GM18951 (cell line): Measurements from ENCODE around the gene GUCY2D.

Experiments used
- POLR2A ChIP-seq: IDR thresholded peaks from 4 replicates; pipeline ENCODE4 v1.6.1; 2011; ENCODE audit warnings: mild to moderate bottlenecking; ENCODE audit not compliant: insufficient read length, insufficient read depth; ENCODE audit errors: extremely low read depth
- in situ Hi-C: fragments of 300-500 bp; cut with MboI; formaldehyde crosslinking; loops from one replicate; pipeline ENCODE4 v1.12.0; 2022; ENCODE audit warnings: low sequenced_read_pairs, mixed read lengths, inconsistent platforms; ENCODE audit not compliant: unreplicated experiment

The GUCY2D gene

DNA sequence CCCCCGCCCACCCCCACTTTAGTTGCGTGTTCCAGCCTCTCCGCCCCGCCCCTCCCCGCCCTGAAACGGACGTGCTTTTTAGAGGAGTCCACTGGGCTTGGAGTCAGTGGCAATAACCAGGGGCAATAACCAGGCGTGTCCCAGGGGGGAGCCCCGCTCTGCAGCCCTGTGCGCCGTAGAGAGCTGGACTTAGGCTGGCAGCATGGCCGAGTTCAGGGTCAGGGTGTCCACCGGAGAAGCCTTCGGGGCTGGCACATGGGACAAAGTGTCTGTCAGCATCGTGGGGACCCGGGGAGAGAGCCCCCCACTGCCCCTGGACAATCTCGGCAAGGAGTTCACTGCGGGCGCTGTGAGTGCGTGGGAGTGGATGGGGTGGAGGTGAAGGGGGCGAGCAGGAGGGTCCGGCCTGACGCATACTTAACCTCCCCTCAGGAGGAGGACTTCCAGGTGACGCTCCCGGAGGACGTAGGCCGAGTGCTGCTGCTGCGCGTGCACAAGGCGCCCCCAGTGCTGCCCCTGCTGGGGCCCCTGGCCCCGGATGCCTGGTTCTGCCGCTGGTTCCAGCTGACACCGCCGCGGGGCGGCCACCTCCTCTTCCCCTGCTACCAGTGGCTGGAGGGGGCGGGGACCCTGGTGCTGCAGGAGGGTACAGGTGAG lies 36.7 kb downstream of the GUCY2D start, which contains the start of gene ALOX15B:
TSS of gene ALOX15B (plus strand) at position 106 of the 657 bp plus-strand sequence. CDS start at position 203, 97 bp downstream.
- TF ChIP-seq POLR2A = no peak
- in situ Hi-C loops = no loop called here

DNA sequence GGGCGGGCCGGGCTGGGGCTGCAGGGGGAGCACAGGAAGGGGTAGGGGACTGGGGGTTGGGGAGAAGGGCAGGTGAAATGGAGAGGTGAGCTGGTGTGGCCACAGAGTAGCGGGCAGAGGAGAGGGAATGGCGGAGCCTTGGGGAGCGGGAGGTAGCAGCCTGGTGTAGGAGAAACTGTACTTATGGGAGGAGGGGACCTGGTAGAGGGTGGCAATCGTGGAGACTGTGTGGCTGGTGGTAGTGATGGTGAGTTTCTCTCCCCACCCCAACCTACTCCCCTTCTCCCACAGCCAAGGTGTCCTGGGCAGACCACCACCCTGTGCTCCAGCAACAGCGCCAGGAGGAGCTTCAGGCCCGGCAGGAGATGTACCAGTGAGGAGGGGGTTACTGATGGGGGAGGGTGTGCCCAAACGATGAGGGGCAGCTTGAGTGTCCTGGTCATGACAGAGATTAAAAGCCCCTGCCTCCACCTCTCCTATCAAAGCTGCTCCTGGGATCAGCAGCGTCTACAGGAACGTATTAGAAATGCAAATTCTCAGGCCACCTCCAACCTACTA lies 37.3 kb downstream of the GUCY2D start:
- in situ Hi-C loops = no loop called here
- no peak for TF ChIP-seq POLR2A

DNA sequence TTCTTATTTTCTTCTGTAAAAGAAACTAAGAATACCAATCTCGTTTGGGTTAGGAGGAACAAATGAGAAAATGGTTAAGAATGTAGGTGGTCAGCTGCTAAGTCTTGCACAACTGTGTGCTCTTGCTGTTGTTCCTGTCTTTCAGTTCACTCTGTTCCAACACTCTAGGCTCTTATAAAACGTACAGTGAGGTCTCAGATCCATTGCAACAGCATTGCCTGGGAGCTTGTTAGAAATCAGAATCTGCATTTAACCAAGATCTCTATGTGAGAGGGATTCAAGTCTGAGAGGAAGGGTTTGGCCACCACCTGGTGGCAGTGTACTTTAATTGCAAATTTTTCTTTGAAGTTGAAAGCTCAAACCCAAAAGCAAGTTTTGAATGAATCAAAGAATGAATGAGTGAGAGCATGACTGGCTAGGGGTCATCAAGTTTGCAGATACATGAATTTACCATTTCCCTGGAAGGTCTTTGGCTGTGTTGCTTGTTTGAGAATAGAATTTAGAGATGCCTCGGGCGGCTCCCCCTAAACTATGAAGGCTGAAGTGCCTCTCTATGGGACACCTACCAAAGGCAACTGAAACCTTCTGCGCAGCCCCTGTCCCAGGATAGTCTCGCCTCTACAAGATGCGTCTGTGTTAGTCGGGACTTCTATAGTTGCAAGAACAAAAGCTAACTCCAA lies 39.0 kb downstream of the GUCY2D start:
- TF ChIP-seq POLR2A = no peak
- in situ Hi-C loops = no loop called here

DNA sequence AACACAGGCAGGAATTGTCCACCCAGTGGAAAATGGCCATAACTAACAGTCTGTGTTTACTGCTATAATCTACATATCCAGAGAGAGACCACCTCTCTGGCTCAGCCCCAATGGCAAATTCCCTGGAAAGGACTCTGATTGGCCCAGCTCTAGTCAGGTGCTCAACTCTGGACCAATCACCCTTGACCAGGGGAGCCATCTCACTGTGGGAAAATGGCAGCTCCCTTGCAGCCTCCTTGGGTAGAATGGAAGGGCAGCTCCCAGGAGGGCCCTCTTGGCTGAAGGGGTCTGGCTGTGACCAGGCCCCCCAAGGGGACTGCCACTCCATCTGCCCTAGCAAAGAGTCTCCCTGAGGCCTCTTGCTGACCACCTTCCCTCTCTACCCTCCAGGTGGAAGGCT lies 39.6 kb downstream of the GUCY2D start:
- no peak for TF ChIP-seq POLR2A

DNA sequence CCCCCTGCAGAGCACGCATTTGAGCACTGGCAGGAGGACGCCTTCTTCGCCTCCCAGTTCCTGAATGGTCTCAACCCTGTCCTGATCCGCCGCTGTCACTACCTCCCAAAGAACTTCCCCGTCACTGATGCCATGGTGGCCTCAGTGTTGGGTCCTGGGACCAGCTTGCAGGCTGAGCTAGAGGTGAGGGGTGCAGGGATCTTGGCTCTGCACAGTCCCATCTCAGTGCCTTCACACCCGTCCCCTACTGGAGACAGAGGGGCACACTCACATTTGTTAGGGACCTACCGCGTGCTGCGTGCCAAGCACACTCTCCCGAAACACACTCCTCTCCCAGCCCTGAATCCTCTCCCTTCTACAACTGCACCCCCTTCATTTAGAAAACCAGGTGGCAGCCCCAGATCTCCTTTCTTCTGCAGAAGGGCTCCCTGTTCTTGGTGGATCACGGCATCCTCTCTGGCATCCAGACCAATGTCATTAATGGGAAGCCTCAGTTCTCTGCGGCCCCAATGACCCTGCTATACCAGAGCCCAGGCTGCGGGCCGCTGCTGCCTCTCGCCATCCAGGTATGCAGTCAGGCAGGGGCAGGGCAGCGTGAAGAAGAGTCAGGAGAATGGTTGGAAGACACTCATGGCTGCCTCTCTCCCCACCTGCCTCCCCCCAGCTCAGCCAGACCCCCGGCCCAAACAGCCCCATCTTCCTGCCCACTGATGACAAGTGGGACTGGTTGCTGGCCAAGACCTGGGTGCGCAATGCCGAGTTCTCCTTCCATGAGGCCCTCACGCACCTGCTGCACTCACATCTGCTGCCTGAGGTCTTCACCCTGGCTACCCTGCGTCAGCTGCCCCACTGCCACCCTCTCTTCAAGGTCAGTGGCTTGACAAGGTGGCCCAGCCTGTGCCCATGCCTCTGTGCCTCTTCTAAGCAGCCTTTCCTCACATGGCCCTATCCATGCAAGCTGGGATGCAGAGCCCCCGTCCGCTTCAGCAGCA lies 42.7 kb downstream of the GUCY2D start:
- no peak for TF ChIP-seq POLR2A
- in situ Hi-C loops = no loop called here

More for the DNA sequence above, 39.6 kb downstream of the GUCY2D start:
- in situ Hi-C loops = no loop called here

DNA sequence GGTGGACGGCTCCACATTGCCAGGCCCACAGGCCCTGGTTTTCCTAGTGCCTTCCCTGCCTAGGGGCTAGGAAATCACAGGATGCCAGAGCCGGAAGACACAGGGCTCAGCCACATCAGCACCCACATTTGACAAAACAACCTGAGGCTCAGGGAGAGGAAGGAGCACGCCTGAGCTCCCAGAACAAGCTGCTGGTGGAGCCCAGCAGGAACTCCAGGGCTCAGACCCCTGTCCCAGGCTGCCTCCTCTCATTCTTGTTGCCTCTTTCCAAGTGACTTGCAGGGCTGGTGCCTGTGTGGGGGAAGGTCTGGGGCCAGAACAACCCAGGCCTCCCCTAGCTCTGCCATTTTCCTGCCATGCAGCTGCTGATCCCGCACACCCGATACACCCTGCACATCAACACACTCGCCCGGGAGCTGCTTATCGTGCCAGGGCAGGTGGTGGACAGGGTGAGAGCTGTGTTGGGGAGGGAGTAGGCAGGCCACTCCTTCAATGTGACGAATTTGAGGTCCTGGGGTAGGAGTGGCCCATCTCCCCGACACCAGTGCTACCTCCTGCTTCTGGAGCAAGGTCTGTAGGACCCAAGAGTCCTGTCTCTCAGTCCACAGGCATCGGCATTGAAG lies 44.0 kb downstream of the GUCY2D start:
- in situ Hi-C loops = no loop called here
- TF ChIP-seq POLR2A = no peak

DNA sequence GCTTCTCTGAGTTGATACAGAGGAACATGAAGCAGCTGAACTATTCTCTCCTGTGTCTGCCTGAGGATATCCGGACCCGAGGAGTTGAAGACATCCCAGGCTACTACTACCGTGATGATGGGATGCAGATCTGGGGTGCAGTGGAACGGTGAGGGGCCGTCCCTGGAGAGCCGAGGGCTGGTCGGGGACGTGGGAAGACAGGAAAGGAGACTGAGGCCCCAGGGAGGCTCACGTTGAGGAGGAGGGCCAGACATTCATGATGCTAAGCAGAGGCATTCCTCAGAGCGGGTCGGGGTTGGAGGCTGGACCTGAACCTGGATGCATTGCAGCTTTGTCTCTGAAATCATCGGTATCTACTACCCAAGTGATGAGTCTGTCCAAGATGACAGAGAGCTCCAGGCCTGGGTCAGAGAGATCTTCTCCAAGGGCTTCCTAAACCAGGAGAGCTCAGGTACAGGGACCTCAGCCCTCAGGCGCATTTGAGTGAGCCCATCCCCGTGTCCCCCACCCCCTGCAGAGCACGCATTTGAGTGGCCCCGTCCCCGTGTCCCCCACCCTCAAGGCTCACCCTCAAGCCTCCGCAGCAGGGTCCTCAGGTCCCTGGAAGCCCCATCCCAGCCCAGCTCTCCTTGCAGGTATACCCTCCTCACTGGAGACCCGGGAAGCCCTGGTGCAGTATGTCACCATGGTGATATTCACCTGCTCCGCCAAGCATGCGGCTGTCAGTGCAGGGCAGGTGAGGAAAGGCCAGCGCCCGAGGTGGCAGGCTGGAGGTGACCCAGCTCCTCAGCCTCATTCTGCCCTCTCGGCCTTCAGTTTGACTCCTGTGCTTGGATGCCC lies 44.7 kb downstream of the GUCY2D start:
- TF ChIP-seq POLR2A = no peak

DNA sequence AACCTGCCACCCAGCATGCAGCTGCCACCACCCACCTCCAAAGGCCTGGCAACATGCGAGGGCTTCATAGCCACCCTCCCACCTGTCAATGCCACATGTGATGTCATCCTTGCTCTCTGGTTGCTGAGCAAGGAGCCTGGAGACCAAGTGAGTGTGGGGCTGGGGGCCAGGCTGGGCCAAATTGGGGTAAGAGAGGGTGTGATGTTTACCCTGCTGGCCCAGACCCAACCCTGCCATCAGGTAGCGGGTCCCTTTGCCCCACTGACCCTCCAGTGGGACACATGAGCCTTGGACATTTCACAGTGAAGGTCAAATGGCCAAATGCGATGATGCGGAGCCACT lies 45.3 kb downstream of the GUCY2D start:
- no peak for TF ChIP-seq POLR2A
- in situ Hi-C loops = no loop called here

More for the DNA sequence above, 44.7 kb downstream of the GUCY2D start:
- in situ Hi-C loops = no loop called here

DNA sequence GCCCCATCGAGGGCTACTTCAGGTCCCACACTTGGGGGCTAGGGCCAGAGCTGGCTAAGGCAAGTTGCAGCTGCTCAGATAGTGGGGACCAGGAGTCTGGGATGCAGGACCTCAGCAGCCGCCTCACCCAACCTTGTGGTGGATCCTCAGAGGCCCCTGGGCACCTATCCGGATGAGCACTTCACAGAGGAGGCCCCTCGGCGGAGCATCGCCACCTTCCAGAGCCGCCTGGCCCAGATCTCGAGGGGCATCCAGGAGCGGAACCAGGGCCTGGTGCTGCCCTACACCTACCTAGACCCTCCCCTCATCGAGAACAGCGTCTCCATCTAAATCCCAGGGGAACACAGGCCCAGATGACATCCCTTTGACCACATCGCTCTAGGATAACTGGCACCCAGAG lies 45.8 kb downstream of the GUCY2D start:
- TF ChIP-seq POLR2A = no peak
- in situ Hi-C loops = no loop called here

DNA sequence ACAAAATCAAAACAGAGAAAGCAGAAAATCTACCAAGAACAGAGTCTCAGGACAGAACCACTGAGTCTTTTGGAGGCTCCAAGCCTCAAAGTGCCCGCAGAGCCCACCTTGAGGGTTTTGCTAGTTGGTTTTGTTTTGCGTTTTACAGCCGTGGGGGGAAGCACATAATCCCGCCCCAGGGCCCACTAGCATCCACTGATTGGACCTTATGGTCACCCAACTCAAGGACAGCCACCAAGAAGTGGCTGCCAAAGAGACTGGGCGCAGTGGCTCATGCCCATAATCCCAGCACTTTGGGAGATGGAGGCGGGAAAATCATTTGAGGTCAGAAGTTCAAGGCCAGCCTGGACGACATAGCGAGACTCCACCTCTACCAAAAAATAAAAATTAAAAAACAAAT lies 46.3 kb downstream of the GUCY2D start:
- in situ Hi-C loops = no loop called here

DNA sequence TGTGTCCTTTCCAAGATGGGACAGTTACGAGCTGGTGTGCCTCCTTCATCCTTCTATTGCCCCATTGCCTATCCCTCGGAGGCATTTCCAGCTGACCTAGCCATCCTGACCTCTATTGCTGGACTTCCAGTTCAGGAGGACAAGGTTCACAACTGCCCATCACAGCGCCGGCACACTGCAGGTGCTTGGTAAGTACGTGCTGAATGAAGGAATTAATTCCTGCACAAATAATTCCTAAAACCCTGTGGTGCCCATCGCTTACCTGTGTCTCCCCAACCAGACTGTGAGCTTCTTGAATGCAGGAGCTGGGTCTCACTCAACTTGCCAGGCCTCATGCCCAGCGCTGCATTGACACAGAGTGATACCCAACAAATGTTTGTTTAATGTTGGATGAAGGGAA lies 49.4 kb downstream of the GUCY2D start:
- in situ Hi-C loops = no loop called here

More for the DNA sequence above, 46.3 kb downstream of the GUCY2D start:
- no peak for TF ChIP-seq POLR2A

More for the DNA sequence above, 49.4 kb downstream of the GUCY2D start:
- TF ChIP-seq POLR2A = no peak
